HG03565 (cell line): ENCODE measurements around the gene WBP1.
"Not testable (repeated sequence)": the region's sequence is repeated elsewhere in the genome, so short reads cannot be mapped to it uniquely, and the experiment has no call there.

Experiments used
- ATAC-seq: cut with Tn5 transposase; IDR thresholded peaks from one replicate; pipeline ENCODE4 v1.9.1; 2021; ENCODE audit warnings: mild to moderate bottlenecking, moderate library complexity; ENCODE audit not compliant: unreplicated experiment

WBP1 gene

DNA sequence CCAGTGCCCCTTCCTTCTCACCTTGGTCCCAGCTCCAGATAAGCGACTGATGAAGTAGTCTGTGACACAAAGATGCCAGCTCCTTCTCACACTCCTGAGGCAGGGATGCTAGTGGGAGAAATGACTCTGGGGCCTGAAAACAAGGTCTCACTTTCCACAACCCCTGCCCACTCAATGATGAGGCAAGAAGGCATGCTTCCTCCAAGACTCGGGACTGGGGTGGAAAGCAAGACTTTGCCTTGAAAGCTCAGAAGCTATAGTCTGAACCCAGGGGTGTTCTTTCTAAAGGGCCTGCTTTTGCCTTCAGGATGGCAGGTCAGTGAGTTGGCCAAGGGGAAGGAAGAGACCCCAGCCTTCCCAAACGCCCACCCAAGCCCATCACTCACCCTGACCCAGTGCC lies 23.2 kb downstream of the WBP1 start:
- ATAC-seq, result no peak

DNA sequence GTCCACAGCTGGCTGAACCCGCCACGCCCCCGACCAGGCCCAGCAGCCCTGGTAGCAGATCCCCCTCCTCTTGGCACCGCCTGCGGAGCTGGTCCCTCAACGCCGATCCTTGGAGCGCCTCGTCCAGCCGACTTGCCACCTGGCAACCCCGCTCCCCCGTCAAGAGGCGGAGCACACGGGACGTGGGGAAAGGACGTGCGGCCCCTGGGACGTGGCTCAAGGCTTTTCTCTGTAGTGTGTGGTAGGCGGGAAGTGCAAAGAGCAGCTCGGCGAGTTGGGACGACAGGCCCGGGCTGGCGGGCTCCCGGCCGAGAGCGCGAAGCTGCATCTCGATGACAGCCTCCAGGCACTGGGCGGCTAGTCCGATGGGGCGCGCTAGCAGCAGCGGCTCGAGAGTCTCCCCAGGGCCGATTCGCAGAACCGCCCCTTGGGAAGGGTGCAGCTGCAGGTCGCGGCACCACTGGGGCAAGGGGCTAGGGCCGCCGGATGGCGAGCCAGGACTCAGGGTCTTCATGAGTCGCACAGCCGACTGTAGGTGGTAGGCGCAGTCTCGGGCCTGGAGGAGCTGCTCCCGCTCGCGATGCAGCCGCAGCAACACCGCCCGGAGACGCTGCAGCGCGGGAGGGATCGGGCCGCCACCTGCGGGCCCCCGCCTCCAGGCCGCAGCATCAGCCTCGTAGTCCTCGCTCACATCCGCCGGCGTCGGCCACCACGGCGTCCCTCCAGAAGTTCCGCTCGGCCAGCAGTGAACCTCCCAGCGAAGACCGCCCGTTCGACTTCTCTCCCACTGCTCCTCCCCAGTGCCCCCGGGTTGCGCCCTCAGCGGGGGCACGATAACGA lies 23.9 kb downstream of the WBP1 start:
- ATAC-seq, result peak; percentile 27

DNA sequence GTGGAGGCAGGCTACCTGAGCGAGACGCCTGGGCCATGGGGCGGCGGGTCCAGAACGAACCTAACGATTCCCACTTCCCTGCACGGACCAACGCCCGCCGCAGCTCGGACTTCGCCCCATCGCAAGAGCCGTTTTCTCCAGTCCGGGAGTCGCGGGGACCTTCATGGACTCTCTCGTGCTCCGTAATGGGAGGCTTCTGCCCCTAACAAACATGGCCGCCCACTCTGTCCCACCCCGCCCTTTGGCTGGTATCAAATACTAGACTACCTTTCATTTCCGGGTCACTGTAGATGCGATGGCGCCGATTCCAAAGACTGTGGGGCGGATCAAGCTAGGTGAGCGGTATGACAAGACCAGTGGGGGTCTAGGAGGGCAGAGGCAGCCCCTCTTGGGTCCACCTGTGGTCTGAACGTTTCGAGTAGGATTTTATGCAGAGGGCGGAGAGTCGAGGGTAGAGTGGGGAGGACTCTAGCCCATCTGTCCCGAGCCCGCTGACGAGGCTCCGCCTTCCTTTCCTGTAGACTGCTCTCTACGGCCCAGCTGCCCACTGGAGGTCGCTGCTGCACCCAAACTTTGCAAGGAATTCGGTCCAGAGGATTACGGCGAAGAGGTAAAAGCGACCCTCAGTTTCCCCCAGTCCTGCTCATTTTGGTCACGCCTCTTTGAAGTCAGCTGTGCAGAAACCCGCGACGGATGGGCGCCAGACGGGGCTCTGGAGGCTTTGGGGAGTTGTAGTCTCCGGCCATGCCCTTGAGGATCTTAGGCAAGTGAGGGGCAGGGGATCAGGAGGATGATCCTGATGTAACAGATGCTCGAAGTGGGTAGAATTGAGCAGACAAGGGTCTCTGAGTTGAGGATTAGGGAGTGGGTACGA lies 24.8 kb downstream of the WBP1 start, which contains the start of the genes CCDC142 and TTC31:
Gene CCDC142 (minus strand): TSS at position 198 of the 874 bp plus-strand sequence. CDS start 161 bp downstream, at position 37.
Gene TTC31 (plus strand): TSS at position 281 of the 874 bp plus-strand sequence. CDS start 15 bp downstream, at position 296.
- ATAC-seq, result peak; percentile 68

DNA sequence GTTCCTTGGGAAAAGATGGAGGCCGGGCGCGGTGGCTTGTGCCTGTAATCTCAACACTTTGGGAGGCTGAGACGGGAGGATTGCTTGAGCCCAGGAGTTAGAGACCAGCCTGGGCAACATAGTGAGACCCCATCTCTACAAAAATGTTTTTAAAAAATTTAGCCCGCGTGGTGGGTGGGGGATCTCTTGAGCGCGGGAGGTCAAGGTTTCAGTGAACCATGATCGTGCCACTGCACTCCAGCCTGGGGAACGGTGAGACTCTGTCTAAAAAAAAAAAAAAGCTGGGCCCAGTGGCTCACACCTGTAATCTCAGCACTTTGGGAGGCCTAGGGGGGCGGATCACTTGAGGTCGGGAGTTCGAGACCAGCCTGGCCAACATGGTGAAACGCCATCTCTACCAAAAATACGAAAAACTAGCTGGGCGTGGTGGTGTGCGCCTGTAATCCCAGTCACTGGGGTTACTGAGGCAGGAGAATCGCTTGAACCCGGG lies 25.5 kb downstream of the WBP1 start:
- ATAC-seq, result not testable (repeated sequence)

DNA sequence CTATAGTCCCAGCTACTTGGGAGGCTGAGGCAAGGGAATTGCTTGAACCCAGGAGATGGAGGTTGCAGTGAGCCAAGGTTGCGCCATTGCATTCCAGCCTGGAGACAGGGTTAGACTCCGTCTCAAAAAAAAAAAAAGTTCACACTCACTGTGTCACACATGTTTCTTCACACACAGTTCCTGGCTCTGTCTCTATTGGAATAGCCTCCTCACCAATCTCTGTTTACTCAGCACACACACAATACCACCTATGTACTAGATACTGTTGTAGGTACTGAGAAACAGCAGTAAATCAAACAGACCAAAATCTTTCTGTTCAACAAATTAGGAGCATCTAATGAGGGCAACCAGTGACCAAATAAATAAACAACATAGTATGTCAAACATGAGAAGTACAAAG lies 27.9 kb downstream of the WBP1 start:
- ATAC-seq, result no peak

DNA sequence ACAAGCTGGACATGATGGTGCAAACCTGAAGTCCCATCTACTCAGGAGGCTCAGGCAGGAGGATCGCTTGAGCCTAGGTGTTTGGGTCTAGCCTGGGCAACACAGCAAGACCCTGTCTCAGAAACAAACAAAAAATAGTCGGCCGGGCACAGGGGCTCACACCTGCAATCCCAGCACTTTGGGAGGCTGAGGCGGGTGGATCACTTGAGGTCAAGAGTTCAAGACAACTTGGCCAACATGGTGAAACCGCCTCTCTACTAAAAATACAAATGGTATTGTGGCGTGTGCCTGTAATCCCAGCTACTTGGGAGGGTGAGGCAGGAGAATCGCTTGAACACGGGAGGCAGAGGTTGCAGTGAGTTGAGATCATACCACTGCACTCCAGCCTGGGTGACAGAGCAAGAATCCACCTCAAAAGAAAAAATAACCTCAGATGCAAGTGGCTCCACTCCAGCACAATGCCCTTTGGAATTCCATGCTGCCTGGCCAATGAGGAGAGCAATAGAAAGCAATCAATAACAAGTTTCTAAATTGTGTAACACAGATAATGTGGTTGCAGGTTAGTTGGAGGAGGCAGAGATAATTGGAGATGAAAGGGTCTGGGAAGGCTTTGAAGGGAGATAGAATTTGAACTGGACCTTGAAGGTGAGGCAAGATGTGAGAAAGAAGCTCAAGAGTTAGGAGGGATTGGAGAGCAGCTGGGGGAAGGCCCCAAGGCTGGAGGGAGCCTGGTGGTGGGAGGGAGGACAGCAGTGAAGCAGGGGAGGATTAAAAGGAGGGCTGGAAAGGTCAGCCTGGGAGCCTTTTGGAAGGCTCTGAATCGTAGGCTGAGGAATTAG lies 30.6 kb downstream of the WBP1 start:
- no peak for ATAC-seq

DNA sequence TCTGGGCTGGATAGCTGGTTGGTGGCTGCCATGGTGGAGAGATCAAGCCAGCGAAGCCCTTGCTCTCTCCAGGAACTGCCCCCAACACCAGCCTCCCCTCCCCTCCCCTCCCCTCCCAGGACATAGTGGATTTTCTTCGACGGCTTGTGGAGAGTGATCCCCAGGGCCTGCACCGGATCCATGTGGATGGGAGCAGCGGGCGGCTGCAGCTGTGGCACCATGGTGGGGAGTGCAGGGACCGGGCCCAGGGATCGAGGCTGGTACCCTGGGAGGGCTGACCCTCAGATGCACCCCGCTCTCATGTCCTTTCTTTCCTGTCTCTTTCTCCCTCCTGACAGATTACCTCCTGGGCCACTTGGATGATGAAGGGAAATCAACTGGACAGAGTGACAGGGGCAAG lies 31.7 kb downstream of the WBP1 start:
- ATAC-seq, result no peak

DNA sequence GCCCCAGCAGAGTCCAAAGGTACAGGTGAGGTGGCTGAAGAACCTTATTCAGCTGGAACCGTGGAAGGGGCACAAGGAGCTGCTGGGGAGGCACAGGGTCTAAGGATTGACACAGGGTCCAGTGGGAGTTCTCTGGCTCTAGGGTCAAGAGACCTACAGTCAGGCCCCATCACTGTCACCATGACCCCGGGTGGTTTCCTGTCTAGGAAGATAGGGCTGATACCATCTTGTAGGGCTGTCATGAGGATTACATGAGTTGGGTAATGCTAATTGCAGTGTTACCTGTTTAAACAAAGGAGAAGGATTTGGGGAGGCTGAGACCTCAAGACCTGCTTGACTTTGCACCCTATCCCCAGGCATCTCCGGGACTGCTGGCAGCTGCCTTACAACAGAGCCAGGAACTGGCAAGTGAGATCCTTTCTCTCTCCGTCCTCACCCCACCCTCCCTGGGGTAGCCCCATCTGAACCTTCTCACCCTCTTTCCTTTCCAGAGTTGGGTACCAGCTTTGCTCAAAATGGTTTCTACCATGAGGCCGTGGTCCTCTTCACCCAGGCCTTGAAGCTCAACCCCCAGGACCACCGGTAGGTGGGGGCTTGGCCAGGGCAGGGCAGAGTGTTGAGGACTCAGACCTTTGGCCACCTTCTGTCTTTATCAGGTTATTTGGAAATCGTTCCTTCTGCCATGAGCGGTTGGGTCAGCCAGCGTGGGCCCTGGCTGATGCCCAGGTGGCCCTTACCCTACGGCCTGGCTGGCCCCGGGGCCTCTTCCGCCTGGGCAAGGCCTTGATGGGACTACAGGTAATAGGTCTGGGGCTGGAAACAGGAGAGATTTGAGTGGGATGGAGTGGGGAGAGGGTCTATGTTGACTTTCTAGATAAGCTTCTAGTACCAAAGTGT lies 33.7 kb downstream of the WBP1 start:
- no peak for ATAC-seq

DNA sequence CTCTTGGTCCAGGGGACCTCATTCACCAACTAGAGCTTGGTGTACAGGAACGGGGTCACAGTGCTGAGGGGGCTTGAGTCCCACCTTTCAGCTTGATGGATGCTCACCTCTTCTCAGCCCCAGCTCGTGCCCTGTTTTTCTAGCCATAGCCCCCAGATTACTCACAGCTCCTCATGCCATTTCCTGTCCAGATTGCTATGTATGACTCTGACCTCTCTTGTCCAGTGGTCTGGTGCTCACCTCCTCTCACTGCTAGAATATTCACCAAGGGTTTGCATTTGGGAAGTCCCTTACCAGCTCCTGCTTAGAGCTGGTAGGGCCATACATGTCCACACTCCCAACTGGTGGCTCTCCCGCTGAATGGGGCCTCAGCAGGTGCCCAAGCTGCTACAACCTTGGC lies 35.3 kb downstream of the WBP1 start:
- no peak for ATAC-seq

DNA sequence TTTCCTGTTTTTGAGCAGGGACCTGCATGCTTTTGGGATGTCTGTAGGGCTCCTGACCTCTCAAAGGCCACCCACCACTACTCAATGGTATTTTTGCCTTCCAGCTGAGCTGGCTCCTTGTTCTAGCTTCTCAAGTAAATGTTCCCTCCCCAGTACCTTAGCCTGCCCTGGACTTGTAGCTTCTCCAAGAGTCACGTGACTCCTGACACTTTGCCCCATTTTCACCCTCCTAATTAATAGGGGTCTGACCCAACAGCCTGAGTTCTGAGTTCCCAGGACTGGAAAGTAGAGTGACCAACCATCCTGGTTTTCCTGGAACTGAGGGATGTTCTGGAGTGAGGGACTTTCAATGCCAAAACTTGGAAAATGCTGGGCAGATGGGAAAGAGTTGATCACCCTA lies 37.2 kb downstream of the WBP1 start:
- no peak for ATAC-seq

DNA sequence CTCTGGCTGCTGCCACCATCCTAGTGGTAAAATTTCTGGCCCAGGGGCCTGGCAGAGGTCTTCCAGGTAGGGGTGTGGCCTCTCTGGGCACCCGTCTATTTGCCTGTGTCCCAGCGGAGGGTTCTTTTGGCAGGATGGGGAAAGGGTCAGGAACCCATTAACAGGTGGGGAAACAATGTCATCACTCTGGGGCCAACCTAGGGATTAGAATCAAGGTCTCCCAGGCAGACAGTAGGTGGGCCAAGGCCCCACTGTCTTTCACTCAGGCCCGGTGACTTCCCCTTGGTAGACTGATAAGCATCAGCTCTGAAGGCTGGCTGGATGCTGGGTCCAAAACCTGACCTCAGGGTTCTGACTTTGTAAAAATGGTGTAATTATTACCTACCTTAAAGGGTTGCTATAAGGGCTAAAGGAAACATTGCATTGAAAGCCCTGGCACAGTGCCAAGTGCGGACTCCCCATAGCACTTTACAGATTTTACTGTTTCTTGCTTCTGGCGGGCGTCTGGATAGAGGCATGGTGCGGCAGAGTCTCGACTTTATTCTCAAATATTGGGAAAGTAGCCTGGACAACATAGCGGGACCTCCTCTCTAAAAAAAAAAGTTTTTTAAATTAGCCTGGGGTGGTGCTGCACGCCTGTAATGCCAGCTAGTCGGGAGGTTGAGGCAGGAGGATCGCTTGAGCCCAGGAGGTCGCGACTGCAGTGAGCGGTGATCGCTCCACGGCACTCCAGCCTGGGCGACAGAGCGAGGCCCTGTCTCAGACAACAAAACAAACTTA lies 38.9 kb downstream of the WBP1 start:
- ATAC-seq, result no peak

DNA sequence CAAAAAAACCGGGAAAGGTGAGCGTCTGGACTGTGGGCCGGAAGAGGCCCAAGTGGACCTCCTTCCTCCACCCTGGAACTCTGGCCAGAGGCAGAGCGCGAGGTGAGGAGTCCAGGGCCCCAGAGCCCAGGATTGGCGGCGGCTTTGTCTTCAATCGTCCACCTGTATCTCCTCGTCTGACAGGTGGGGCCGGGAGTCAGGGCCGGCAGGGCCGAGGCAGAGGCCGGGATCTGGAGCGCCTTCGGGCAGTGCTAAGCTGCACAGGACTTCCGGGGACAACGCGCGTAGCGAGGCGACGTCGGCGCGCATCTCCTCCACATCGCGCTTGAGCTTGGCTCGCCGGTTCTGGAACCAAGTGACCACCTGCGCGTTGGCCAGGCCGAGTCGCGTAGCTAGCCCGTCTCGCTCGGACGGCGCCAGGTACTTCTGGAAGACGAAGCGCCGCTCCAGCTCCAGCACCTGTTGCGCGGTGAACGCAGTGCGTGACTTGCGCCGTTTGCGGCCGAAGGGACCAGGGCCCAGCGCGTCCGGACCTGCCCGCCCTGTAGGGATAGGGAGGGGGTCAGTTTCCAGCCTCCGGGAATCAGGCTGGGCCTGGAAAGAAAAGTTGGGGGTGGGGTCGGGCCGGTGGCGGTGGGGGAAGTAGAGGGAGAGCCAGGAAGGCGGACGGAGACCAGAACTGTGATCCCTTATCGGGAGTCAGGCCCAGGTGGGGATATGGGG lies 39.7 kb downstream of the WBP1 start:
- ATAC-seq, result no peak

DNA sequence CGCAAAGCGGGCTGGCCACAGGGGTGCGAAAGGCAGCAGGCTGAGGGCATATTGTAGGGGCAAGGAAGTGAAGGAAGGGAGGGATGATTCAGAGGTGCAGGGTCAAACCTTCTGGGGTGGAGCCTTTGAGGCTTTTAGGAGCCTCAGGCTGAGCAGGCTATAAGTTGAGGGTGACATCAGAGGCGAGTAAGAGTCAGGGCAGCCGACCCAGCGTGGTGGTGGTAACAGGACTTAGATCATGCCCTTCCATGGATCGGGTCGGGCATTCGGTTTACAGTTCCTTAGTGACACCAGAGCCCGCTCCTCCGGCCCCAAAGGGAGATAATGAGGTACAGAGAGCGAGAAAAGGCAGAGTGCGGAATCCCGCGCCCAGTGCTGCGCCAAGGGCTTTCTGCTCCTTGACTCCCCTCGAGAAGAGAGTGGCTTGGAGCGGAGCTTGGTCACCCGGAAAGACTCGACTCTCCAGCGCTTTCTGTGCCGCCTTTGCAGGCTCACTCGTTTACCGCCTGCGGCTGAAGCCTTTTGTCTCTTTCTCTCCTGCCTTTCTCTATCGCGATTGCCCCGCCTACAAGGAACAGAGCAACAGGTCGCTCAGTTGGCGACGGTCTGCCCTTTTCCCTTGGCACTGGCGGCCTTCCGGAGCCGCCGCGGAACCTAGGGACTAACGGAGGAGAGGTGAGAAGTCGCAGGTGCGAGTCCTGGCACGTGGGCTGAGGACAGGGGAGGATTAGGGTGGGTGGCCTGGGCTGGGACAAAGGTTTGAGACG lies 40.4 kb downstream of the WBP1 start:
- ATAC-seq, result no peak

DNA sequence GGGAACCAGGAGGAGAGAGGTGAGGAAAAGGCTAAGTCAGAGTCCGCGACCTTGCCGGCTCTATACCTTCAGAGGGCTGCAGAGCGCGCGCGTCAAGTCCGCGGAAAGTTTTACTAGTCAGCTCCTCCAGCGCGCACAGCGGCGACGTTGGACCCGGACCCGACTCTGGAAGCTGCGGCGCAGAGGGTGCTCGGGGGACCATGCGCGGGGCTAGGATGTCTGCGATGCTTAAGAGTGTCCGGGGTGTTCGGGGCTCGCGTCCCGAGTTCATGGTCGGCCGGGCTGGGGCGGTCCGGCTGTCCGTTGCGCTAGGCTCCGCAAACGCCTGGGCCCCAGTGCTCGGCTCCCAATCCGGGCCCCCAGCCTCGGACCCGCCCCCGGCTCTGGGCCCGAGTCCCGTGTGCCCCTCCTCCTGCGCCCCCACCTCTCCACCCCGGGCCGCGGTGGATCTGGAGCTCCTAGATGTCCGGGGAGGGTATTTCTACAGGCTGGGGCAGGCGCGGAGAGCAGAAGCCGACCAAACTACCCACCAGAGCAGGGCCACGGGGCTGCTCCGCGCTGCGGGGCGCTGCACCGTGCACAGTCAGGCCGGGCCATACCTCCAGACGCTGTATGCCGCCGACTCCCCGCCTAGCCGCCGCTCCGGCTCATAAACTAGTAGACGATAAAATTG lies 41.2 kb downstream of the WBP1 start, which contains the start of gene LBX2:
Gene LBX2 (minus strand): TSS at position 337 of the 673 bp plus-strand sequence. CDS start 66 bp downstream, at position 271.
- no peak for ATAC-seq

DNA sequence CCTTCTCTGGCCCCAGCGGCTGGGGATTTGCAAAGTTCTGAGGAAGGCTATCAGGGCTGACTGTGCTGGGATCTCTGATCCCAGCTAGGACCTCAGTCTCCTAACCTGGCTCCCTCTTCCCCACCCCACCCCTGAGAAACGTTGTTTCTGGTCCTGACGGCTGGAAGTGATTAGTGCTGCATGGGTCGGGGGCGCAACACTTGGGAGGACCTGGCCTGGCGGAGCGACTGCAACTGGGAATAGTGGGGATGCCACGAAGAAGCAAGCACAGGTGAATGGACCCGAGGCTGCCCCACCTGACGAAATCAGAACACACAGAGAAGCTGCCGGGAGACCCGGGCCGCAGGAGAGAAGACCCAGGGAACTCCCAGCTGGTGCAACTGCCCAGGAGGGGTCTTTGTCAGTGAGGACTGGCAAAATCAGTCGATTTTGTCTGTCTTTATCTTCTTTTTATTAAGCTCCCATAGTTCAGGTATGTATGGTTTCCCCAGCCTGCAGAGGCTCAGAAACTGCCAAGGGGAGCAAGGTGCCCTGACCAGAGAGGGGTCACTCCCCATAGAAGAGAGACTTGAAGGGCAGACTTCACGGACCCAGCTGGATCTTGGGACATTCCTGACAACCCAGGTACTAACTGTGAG lies 41.8 kb downstream of the WBP1 start:
- ATAC-seq, result no peak

DNA sequence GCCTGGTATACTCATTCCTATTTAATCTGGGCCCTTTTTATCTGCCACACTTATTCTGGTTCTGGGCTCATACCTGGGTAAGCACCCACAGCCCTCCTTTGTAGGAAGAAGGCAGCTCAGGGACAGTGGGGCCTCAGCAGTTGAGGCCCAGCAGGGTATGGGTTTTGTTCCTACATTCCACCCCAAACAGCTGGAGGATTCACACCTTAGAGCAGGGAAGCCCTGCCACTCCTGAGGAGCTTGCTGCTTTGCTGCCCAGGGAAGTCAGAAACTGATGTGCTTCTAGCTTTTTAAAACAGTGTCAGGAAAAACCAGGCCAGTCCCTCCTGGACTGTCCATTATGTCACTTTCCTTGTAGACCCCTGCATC lies 42.3 kb downstream of the WBP1 start:
- no peak for ATAC-seq
